HG03064 (cell line): ENCODE measurements around the gene ATG9B.

Experiments used
- ATAC-seq: cut with Tn5 transposase; IDR thresholded peaks from one replicate; pipeline ENCODE4 v1.9.1; 2021; ENCODE audit warnings: low read depth; ENCODE audit not compliant: unreplicated experiment

ATG9B gene

DNA sequence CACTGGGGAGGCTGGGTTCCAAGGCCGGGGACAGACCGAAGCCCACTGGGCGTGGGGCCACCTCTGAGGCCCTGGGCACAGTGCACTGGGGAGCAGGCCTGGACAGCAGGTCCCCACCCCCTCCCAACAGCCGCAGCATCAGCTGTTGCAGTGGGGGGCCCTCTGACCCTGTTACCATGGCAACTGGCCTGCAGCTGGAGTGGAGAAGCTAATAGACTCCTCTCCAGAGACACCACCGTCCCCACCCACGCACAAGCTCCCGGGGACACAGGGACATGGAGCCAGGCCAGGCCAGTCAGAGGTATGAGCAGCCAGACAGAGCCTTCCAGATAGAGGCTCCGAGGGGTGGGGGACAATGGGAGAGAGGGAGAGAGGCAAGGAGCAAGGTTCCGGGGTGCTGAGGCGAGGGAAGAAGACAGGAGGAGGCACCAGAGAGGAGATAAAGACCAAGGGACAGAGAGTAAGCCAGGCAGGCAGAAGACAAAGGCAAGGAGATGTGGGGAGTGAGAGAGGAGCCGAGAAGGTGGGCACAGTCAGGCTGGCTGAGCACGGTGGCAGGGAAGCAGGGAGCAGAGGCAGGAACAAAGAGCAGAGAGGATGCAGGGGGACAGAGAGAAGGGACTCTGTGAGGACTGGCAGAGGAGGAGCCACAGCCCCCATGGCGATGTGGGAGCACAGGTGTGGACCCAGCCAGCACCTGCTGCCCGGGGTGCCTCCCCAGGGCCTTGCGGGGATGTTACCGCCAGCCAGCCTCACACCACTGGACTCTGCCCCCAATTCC, 52.9 kb downstream of the ATG9B start:
- no peak for ATAC-seq

- no peak for ATAC-seq
Measured at GRCh38 chr7:150970424-150970823, 53.9 kb downstream of the ATG9B start.

DNA sequence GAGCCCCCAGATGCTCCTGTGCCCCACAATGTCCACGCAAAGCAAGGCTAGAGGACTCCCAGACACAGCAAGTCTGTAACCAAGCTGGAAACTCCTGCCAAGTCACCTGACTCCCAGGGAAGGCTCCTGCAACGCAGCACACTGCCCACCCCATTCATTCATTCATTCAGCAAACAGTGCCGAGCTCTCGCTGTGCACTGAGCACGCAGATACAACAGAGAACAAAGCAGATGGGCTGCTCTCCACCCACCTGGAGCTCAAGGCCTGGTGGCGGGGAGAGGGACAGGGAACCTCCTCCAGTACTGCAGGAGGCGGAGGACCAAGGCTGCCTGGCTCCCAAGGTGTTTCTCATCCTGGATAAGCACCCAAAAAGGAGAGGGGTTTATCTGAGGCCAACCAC, 54.8 kb downstream of the ATG9B start:
- ATAC-seq = no peak

- no peak for ATAC-seq
Measured at GRCh38 chr7:150968734-150969372, 55.4 kb downstream of the ATG9B start.

DNA sequence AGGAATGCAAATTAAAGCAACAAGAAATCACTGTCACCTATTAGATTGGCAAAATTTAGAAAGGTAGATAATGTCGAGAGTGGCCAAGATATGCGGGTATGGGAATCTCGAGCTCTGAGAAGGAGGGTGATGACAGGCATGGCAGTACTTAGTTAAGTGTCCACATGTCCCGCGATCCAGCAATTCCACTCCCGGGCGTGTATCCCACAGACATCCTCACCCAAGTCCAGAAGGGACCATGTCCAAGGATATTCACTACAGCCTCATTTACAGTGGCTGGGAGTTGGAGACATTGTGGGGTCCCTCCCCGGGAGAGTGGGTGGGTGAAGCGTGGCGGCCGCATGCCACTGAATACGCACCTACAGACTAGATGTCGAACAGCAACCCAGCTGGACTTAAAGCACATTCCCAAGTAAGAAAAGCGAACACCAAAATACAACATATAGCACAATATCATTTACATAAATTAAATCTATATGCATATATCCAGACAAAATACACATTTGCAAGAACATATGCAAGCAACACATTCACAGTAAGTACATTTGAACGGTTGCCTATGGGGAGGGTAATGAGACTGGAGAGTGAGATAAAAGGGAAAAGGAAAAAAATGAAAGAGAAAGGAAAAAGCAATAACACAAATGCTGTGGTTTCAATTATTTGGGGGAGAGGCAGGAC, 56.1 kb downstream of the ATG9B start:
- ATAC-seq = no peak

- no peak for ATAC-seq
Measured at GRCh38 chr7:150967349-150967748, 56.9 kb downstream of the ATG9B start.

DNA sequence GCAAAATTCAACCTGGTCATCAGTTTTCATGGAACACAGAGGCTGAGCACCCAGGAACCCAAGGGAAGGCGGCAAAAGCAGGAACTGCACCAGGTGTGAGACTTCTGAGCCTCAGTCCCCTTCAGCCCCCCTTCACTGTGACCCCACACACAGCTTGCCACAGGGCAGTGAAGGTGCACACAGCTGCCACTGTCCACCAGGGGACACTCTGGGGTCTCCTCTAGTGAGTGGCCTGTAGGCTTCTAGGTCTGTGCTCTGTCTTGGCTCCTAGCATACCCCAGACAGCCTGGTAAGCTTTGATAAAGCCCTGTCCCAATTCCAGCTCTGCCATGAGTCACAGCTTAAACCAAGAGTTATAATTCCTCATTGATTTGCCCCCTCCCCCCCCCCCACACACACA, 58.3 kb downstream of the ATG9B start:
- no peak for ATAC-seq

DNA sequence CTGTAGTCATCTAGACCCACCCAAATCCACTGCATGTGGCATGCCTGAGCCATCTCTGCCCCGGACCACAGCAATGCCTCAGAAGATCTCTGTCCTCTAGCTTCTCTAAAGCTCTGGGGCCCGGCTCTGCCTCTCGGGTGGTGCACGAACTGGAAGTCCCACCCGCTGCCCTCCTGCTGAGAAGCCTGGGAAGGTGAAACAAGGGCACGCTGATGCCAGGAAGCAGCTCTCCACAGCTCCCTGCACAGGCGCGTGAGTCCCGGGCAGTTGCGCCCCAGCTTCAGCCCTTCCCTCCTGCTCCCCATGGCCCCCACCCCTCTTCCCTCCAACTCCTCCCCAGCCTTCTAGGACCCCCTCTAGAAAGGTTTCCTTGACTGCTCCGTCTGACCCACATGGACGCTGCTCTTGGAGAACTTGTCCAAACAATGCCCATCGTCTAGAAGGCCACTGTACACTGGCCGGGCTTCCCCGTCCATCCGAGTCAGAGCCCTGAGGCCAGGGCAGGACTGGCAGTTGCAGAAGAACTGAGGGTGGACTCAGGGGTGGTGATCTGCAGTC, 58.9 kb downstream of the ATG9B start:
- no peak for ATAC-seq
